Suppressor macrophage treated with lipopolysaccharide for 1 hour (primary cell): Measurements from ENCODE around the gene NCBP1.
"Not testable (repeated sequence)": the region's sequence is repeated elsewhere in the genome, so short reads cannot be mapped to it uniquely, and the experiment has no call there.

Source experiments
- DNase-seq, 3 donors: peaks; one replicate each; pipeline ENCODE4 v3.0.0-alpha.2; 2020 to 2022

The NCBP1 gene

GRCh38 chr9:97675655-97676054 lies 42.0 kb downstream of the NCBP1 start:
- DNase-seq = no peak

GRCh38 chr9:97682242-97682641 lies 48.6 kb downstream of the NCBP1 start:
- no peak for DNase-seq

GRCh38 chr9:97688654-97689053 lies 55.0 kb downstream of the NCBP1 start:
- no peak for DNase-seq

GRCh38 chr9:97689401-97690180 lies 56.0 kb downstream of the NCBP1 start:
- DNase-seq = no peak

- DNase-seq = no peak
These were observed 61.1 kb downstream of the NCBP1 start for GRCh38 chr9:97694769-97695168.

- DNase-seq = no peak
These were observed 61.8 kb downstream of the NCBP1 start for GRCh38 chr9:97695390-97695789.

- DNase-seq = peak; percentile 42 to 62 (median 56)
These were observed 62.6 kb downstream of the NCBP1 start for GRCh38 chr9:97695995-97696802.

GRCh38 chr9:97696803-97697601 lies 63.4 kb downstream of the NCBP1 start, which contains the start of gene XPA:
Gene XPA, minus strand, starts transcription at chr9:97697340. Its CDS starts 48 bp downstream, at chr9:97697292.
- DNase-seq = peak; percentile 98 to 99 (median 98)

GRCh38 chr9:97697837-97698236 lies 64.2 kb downstream of the NCBP1 start:
- no peak for DNase-seq

- DNase-seq = no peak
These were observed 65.2 kb downstream of the NCBP1 start for GRCh38 chr9:97698865-97699264.

- DNase-seq = peak; percentile 27 to 45 (median 29)
These were observed 65.7 kb downstream of the NCBP1 start for GRCh38 chr9:97699281-97699680.

GRCh38 chr9:97699824-97700223 lies 66.2 kb downstream of the NCBP1 start:
- not testable (repeated sequence) for DNase-seq

- DNase-seq = peak; percentile 49 to 74 (median 66)
These were observed 70.1 kb downstream of the NCBP1 start for GRCh38 chr9:97703437-97704344.

- DNase-seq = no peak
These were observed 70.7 kb downstream of the NCBP1 start for GRCh38 chr9:97704345-97704677.

GRCh38 chr9:97704851-97705250 lies 71.2 kb downstream of the NCBP1 start:
- no peak for DNase-seq

- DNase-seq = no peak
These were observed 71.8 kb downstream of the NCBP1 start for GRCh38 chr9:97705354-97705950.

GRCh38 chr9:97706246-97706645 lies 72.6 kb downstream of the NCBP1 start:
- no peak for DNase-seq

GRCh38 chr9:97710356-97711222 lies 77.0 kb downstream of the NCBP1 start:
- DNase-seq = peak; percentile 74 to 86 (median 79)

GRCh38 chr9:97711223-97711626 lies 77.6 kb downstream of the NCBP1 start:
- DNase-seq = no peak

- DNase-seq = peak; percentile 35 to 47 (median 39)
These were observed 80.8 kb downstream of the NCBP1 start for GRCh38 chr9:97714435-97714834.

- DNase-seq = no peak
These were observed 84.2 kb downstream of the NCBP1 start for GRCh38 chr9:97717866-97718265.
